ENCODE data around the gene SPINT3.

DNA sequence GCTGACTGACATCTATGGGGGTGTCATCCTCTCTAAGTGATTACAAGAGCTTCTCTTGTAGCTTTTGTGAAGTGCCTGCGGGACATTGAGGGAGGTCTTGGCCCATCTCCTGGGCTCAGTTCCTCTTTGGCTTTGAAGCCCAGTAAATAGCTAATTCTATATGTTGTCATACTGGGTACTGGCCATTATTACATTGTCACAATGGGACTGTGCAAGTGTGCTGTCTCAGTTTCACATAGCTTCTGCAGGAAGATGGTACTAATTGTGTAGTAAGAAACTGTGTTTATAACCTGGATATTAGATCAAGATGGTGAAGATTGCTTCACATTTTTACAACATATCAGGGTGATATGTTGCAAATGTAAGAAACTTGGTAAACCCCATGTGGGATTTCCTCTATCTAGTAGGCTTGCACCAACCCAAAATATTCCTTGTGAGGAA, 19.9 kb downstream of the SPINT3 start:
- TF ChIP-seq, protein P1, sequence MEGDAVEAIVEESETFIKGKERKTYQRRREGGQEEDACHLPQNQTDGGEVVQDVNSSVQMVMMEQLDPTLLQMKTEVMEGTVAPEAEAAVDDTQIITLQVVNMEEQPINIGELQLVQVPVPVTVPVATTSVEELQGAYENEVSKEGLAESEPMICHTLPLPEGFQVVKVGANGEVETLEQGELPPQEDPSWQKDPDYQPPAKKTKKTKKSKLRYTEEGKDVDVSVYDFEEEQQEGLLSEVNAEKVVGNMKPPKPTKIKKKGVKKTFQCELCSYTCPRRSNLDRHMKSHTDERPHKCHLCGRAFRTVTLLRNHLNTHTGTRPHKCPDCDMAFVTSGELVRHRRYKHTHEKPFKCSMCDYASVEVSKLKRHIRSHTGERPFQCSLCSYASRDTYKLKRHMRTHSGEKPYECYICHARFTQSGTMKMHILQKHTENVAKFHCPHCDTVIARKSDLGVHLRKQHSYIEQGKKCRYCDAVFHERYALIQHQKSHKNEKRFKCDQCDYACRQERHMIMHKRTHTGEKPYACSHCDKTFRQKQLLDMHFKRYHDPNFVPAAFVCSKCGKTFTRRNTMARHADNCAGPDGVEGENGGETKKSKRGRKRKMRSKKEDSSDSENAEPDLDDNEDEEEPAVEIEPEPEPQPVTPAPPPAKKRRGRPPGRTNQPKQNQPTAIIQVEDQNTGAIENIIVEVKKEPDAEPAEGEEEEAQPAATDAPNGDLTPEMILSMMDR (IDR thresholded peaks at IDR 0.05): no peak
- no peak for TF ChIP-seq SIN3A (IDR thresholded peaks at IDR 0.05; ENCODE audit: borderline replicate concordance, insufficient read depth, low read depth, low read length)
- TF ChIP-seq POLR2AphosphoS5 (IDR thresholded peaks at IDR 0.05; ENCODE audit: low read depth, low read length): no peak
- TF ChIP-seq, protein P2, sequence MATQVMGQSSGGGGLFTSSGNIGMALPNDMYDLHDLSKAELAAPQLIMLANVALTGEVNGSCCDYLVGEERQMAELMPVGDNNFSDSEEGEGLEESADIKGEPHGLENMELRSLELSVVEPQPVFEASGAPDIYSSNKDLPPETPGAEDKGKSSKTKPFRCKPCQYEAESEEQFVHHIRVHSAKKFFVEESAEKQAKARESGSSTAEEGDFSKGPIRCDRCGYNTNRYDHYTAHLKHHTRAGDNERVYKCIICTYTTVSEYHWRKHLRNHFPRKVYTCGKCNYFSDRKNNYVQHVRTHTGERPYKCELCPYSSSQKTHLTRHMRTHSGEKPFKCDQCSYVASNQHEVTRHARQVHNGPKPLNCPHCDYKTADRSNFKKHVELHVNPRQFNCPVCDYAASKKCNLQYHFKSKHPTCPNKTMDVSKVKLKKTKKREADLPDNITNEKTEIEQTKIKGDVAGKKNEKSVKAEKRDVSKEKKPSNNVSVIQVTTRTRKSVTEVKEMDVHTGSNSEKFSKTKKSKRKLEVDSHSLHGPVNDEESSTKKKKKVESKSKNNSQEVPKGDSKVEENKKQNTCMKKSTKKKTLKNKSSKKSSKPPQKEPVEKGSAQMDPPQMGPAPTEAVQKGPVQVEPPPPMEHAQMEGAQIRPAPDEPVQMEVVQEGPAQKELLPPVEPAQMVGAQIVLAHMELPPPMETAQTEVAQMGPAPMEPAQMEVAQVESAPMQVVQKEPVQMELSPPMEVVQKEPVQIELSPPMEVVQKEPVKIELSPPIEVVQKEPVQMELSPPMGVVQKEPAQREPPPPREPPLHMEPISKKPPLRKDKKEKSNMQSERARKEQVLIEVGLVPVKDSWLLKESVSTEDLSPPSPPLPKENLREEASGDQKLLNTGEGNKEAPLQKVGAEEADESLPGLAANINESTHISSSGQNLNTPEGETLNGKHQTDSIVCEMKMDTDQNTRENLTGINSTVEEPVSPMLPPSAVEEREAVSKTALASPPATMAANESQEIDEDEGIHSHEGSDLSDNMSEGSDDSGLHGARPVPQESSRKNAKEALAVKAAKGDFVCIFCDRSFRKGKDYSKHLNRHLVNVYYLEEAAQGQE (IDR thresholded peaks at IDR 0.05; ENCODE audit: insufficient read depth in 1 of 2, low read depth in 2 of 2, low read length in 1 of 2): no peak
- TF ChIP-seq TCF7L2 (IDR thresholded peaks at IDR 0.05; ENCODE audit: low read depth, low read length): no peak
